Aorta (tissue), 5 donors: Measurements from ENCODE around the gene KCNRG. TPM values are rescaled to one million over a fixed set of nuclear protein-coding genes. Genes with fewer than 3 reads are reported as not detected.

Experiments used
- ATAC-seq: fragments of 200-7000 bp; cut with Tn5 transposase; one replicate; pipeline ENCODE4 v1.9.1; 2022; ENCODE audit warnings: moderate library complexity; ENCODE audit not compliant: low FRiP score
- DNase-seq, 2 donors: peaks; one replicate each; pipeline ENCODE4 v3.0.0-alpha.2; 2020
- H3K27ac ChIP-seq, 2 donors: one replicate each; pipeline ENCODE4 v1.5.1; 2013; ENCODE audit warnings: low read length in 2 of 2, mild to moderate bottlenecking in 2 of 2, moderate library complexity in 2 of 2, control low read depth in 1 of 2, inconsistent platforms in 1 of 2, low read depth in 1 of 2
- H3K27me3 ChIP-seq, 2 donors: one replicate each; pipeline ENCODE4 v1.6.1; 2013; ENCODE audit warnings: control low read depth in 1 of 2, low read length in 1 of 2, mild to moderate bottlenecking in 1 of 2, moderate library complexity in 1 of 2; ENCODE audit not compliant: insufficient read depth in 2 of 2, control insufficient read depth in 1 of 2
- H3K36me3 ChIP-seq, 2 donors: one replicate each; pipeline ENCODE4 v1.6.1; 2013; ENCODE audit warnings: control low read depth in 1 of 2, low read length in 1 of 2, mild to moderate bottlenecking in 1 of 2; ENCODE audit not compliant: insufficient read depth in 2 of 2, control insufficient read depth in 1 of 2
- H3K4me1 ChIP-seq, 2 donors: one replicate each; pipeline ENCODE4 v1.6.1; 2013; ENCODE audit warnings: low read length in 2 of 2, control low read depth in 1 of 2, mild to moderate bottlenecking in 1 of 2, moderate library complexity in 1 of 2; ENCODE audit not compliant: insufficient read depth in 2 of 2, control insufficient read depth in 1 of 2
- H3K4me3 ChIP-seq, 2 donors: one replicate each; pipeline ENCODE4 v1.5.1; 2013; ENCODE audit warnings: low read length in 2 of 2, control low read depth in 1 of 2, mild to moderate bottlenecking in 1 of 2
- H3K9me3 ChIP-seq: one replicate; pipeline ENCODE4 v1.6.1; 2013; ENCODE audit warnings: mild to moderate bottlenecking, low read length; ENCODE audit not compliant: control insufficient read depth
- WGBS, 2 donors: extraction: QIAGEN DNeasy Blood & Tissue Kit; methylation state at CpG; one replicate each; pipeline ENCODE4 v1.1.7; 2013; 5-methylcytosine and 5-hydroxymethylcytosine counted together
- intact Hi-C, 2 donors: fragments of 100-400 bp; cut with DNase I; formaldehyde crosslinking; loops; one replicate each; pipeline versions ENCODE4 v1.14.2 to v1.15.0; 2022
- polyA plus RNA-seq, 2 donors: library from polyadenylated mRNA; stranded (reverse); fragments of 200-250 nt; gene quantifications; one replicate each; pipeline ENCODE4 v1.2.3, GENCODE V29; 2013
- total RNA-seq, 2 donors: library from RNA; stranded (reverse); fragmentation: NEBNext Ultra II Directional; extraction: Animal tissue kit (Norgen Biotek cat#: 25700); gene quantifications; one replicate each; pipeline ENCODE4 v1.2.1, GENCODE V29; 2021
- donor health status: healthy with polysubstance abuse.
- donor health status: Bipolar disorder and iron deficiency.
- donor health status: DM: no; HTN: no; CAD: no.
- donor health status: DM: no; HTN: no; CAD: no.
- donor health status: DM: yes; HTN: yes; CAD: no.

The KCNRG gene
- total and polyA plus RNA-seq, 4 donors = 0.45 to 1.7 TPM; not detected in 2

- no peaks in the 10 kb centered on the region for H3K27me3 ChIP-seq
- no peaks in the 10 kb centered on the region for H3K36me3 ChIP-seq
- peaks cover 0 to 6% of the 10 kb centered on the region in 2 donors for H3K4me1 ChIP-seq
- ATAC-seq (no peak), DNase-seq (no peak)
- intact Hi-C loops = no loop called here
- H3K4me3 ChIP-seq = no peak overlapping the region
- no peak overlapping the region for H3K27ac ChIP-seq
- no peaks in the 10 kb centered on the region for H3K9me3 ChIP-seq
Measured at GRCh38 chr13:50017819-50018218, 2.6 kb downstream of the KCNRG start.

DNA sequence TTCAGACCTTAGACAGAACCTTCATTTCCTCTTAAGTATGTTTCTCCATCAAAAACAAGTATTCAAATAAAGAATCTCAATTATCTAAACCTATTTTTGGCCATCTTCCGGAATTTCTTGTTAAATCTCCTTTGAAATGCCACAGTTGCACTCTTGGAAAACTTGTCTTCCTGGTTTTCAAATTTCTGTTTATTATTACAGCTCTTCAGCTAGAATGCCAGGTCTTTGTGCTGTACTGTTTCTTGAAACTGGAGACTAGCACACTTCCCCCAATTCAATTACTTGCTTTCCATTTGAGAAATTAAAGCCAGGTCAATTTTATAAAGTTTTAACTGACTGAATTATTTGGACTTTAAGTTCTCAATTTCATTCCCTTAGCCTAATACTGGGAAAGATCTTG is 10.2 kb downstream of the KCNRG start:
- Histone ChIP-seq H3K36me3 (no peaks in the 10 kb centered on the region), H3K27me3 (no peaks in the 10 kb centered on the region), H3K4me1 (no peaks in the 10 kb centered on the region), H3K9me3 (no peaks in the 10 kb centered on the region), H3K27ac (no peak overlapping the region), H3K4me3 (no peak overlapping the region)
- WGBS, 2 donors = 5 to 7% methylated on average over 1 of the region's 1 CpG
- intact Hi-C loops = no loop called here
- no peak for DNase-seq
- no peak for ATAC-seq

GRCh38 chr13:50026788-50027473 is 11.7 kb downstream of the KCNRG start:
- no peak for ATAC-seq

GRCh38 chr13:50030315-50030714 is 15.1 kb downstream of the KCNRG start:
- no peak overlapping the region for H3K27ac ChIP-seq
- H3K36me3 ChIP-seq = no peaks in the 10 kb centered on the region
- intact Hi-C loops = no loop called here
- no peaks in the 10 kb centered on the region for H3K4me1 ChIP-seq
- DNase-seq = no peak
- no peaks in the 10 kb centered on the region for H3K9me3 ChIP-seq
- H3K27me3 ChIP-seq = no peaks in the 10 kb centered on the region
- no peak for ATAC-seq
- no peak overlapping the region for H3K4me3 ChIP-seq
- WGBS, 2 donors = 94 to 98% methylated on average over 3 of the region's 3 CpGs

More at GRCh38 chr13:50026788-50027473, 11.7 kb downstream of the KCNRG start:
- intact Hi-C loops = no loop called here
- Histone ChIP-seq H3K4me3 (no peak overlapping the region), H3K9me3 (no peaks in the 10 kb centered on the region), H3K4me1 (no peaks in the 10 kb centered on the region), H3K27me3 (no peaks in the 10 kb centered on the region), H3K36me3 (no peaks in the 10 kb centered on the region), H3K27ac (no peak overlapping the region)
- DNase-seq = no peak
- WGBS, 2 donors = 90 to 92% methylated on average over 2 of the region's 2 CpGs

- DNase-seq = no peak
- no peak for ATAC-seq
- intact Hi-C loops = no loop called here
- no peak overlapping the region for H3K4me3 ChIP-seq
- no peaks in the 10 kb centered on the region for H3K9me3 ChIP-seq
- H3K4me1 ChIP-seq = no peaks in the 10 kb centered on the region
- H3K36me3 ChIP-seq = no peaks in the 10 kb centered on the region
- H3K27me3 ChIP-seq = no peaks in the 10 kb centered on the region
- no peak overlapping the region for H3K27ac ChIP-seq
Measured at GRCh38 chr13:50033725-50034124, 18.5 kb downstream of the KCNRG start.

GRCh38 chr13:50037788-50038187 is 22.5 kb downstream of the KCNRG start:
- H3K4me1 ChIP-seq = no peaks in the 10 kb centered on the region
- no peak overlapping the region for H3K27ac ChIP-seq
- H3K36me3 ChIP-seq = no peaks in the 10 kb centered on the region
- H3K4me3 ChIP-seq = no peak overlapping the region
- no peaks in the 10 kb centered on the region for H3K9me3 ChIP-seq
- intact Hi-C loops = no loop called here
- H3K27me3 ChIP-seq = no peaks in the 10 kb centered on the region
- ATAC-seq = no peak
- no peak for DNase-seq

DNA sequence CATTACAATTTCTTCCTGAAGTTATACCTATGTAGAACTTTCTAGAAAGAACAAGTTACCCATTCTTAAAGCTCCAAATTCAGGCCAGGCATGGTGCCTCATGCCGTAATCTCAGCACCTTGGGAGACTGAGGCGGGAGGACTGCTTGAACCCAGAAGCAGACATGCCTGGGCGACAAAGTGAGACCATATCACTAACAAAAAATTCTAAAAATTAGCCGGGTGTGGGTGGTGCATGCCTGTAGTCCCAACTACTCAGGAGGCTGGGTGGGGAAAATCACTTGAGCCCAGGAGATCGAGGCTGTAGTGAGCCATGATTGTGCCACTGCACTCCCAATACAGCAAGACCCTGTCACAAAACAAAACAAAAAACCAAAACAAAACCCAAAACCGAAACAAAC is 23.0 kb downstream of the KCNRG start:
- intact Hi-C loops = no loop called here
- Histone ChIP-seq H3K27ac (no peak overlapping the region), H3K4me1 (no peaks in the 10 kb centered on the region), H3K36me3 (no peaks in the 10 kb centered on the region), H3K9me3 (no peaks in the 10 kb centered on the region), H3K27me3 (no peaks in the 10 kb centered on the region), H3K4me3 (no peak overlapping the region)
- ATAC-seq (no peak), DNase-seq (no peak)
- WGBS, 2 donors = 95 to 96% methylated on average over 6 of the region's 6 CpGs

DNA sequence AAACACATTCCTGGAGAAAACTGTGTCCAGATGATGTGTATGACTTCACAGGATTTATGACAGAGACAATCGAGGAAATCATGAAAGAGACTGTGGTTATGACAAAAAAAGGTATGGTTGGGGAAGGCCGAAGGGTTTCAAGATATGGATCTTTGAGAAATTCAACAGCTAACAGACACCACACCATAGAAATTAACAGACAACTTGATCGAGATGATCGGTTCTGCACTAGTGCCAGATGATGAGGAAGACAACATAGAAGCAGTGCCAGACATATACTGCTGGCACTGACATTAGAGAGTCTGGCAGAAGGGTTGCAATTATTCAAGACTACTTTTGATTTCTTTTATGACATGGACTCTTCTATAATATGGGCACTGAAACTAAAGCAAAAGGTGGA is 37.2 kb downstream of the KCNRG start:
- no peak for ATAC-seq
- Histone ChIP-seq H3K4me3 (no peak overlapping the region), H3K27ac (no peak overlapping the region), H3K27me3 (no peaks in the 10 kb centered on the region), H3K4me1 (peaks cover 0 to 5% of the 10 kb centered on the region in 2 donors), H3K9me3 (no peaks in the 10 kb centered on the region), H3K36me3 (no peaks in the 10 kb centered on the region)
- 87 to 92% methylated on average over 4 of the region's 4 CpGs for WGBS, 2 donors
- DNase-seq = no peak
- intact Hi-C loops = no loop called here

- Histone ChIP-seq H3K36me3 (no peaks in the 10 kb centered on the region), H3K27me3 (no peaks in the 10 kb centered on the region), H3K9me3 (no peaks in the 10 kb centered on the region), H3K4me3 (no peak overlapping the region), H3K27ac (no peak overlapping the region), H3K4me1 (peaks cover 0 to 5% of the 10 kb centered on the region in 2 donors)
- DNase-seq (no peak), ATAC-seq (no peak)
- WGBS, 2 donors = 92 to 98% methylated on average over 1 of the region's 1 CpG
- intact Hi-C loops = no loop called here
Measured at GRCh38 chr13:50053844-50054243, 38.6 kb downstream of the KCNRG start.
